Measurements from ENCODE around the gene CDK17.
"Not testable (repeated sequence)": the region's sequence is repeated elsewhere in the genome, so short reads cannot be mapped to it uniquely, and the experiment has no call there.

Gene CDK17

DNA sequence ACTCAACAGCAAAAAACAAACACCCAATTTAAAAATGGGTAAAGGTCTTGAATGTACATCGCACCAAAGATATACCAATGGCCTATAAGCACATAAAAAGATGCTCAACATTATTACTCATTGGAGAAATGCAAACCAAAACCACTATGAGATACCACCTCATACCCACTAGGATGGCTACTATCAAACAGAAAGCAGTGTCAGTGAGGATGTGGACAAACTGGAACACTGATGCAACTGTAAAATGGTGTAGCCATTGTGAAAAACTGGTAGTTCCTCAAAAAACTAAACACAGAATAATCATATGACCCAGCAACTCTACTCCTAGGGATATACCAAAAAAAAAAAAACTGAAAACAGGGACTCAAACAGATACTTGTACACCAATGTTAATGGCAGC lies 49.3 kb downstream of the CDK17 start:
- peak; percentile 14 for DNase-seq

DNA sequence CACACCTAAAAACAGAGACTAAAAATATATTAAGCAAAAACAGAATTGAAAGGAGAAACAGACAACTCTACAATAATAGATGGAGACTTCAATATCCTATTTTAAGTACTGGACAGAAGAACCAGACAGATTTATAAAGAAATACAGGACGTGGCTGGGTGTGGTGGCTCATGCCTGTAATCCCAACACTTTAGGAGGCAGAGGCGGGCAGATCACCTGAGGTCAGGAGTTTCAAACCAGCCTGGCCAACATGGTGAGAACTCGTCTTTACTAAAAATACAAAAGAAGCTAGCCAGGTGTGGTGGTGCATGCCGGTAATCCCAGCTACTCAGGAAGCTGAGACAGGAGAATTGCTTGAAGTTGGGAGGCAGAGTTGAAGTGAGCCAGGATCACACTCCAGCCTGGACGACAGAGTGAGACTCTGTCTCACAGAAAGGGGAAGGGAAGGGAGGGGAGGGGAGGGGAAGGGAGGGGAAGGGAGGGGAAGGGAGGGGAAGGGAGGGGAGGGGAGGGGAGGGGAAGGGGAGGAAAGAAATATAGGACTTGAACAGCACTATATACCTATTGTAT lies 53.0 kb downstream of the CDK17 start:
- DNase-seq: no peak

DNA sequence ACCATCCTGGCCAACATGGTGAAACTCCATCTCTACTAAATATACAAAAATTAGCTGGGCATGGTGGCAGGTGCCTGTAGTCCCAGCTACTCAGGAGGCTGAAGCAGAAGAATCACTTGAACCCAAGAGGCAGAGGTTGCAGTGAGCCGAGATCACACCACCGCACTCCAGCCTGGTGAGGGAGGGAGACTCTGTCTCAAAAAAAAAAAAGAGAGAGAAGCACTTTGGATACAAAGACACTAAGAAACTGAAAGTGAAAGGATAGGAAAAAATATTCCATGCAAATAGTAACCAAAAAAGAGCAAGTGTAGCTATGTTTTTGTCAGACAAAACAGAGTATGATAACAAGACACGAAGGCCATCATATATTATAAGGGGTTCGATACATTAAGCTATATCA lies 53.5 kb downstream of the CDK17 start:
- not testable (repeated sequence) for DNase-seq

DNA sequence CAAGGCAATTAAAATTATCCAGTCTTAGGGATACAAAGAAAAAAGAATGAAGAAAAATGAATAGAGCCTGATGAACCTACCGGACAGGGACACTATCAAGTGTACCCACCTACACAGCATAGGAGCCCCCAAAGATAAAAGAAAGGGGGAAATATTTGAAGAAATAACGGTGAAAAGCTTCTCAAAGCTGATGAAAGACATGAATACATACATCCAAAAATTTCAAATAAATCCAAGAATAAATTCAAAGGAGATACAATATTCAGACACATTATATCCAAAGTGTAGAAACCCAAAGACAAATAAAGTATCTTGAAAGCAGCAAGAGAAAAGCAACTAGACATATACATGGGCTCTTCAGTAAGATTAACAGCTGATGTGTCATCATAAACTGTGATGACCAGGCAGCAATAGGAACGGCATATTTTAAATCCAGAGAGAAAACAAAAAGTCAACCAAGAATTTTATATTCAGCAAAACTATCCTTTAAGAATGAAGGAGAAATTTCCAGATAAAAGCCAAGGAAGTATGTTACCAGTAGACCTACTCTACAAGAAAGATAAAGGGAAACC lies 56.0 kb downstream of the CDK17 start:
- DNase-seq: no peak

DNA sequence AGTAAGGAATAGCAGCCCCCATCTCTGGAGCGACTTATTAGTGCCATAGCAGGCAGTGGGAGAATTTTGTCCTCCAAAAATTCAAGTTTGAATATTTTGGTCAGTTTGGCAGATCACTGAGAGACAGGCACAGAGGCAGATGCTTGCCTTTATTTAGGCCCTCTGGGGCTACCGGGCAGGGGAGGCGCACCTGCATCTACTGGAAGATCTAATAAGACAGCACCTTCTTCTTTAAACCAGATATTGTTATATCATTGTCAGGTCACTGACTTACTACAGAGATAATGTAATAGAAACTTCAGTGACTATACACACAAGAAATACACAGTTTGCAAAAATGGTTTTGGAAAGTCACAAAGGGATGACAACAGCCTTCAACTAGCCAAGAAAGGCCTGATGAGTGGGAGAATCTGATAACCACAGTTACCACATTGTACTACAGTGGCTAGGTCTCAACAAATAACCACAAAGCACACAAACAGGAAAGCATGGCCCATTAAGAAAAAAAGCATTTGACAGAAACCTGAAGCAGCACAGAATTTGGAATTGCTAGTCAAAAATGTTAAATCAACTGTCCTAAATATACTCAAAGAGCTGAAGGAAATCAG lies 56.8 kb downstream of the CDK17 start:
- DNase-seq: peak; percentile 51

DNA sequence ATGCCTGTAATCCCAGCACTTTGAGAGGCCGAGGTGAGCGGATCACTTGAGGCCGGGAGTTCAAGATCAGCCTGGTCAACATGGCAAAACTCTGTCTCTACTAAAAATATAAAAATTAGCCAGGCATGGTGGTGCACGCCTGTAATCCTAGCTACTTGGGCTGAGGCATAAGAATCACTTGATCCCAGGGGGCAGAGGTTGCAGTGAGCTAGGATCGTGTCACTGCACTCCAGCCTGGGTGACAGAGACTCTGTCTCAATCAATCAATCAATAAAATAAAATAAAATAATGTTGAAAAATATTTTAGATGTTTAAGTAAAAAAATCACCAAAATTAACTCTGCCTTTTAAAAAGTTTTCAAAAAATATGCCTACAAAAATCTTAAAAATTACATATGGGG lies 60.6 kb downstream of the CDK17 start:
- not testable (repeated sequence) for DNase-seq

DNA sequence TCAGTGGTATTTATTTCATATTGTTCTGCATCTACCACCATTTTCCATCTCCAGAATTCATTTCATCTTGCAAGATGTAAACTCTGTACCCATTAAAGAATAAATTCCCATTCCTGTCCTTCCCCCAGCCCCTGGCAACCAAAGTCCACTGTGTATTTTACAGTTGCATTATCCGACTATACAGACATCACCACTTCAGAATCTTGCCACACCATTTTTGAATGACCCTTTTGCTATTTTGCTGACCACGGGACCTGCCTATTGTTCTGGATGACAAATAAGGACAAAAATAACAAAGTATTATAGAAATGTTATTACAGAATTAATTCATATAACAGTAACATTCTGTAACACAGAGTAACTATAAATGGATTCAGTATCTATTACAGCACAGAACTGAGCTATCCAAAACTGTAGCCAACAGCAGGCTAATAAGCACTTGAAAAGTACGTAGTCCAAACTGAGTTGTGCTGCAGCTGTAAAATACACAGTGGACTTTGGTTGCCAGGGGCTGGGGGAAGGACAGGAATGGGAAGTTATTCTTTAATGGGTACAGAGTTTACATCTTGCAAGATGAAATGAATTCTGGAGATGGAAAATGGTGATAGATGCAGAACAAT lies 61.3 kb downstream of the CDK17 start:
- no peak for DNase-seq

DNA sequence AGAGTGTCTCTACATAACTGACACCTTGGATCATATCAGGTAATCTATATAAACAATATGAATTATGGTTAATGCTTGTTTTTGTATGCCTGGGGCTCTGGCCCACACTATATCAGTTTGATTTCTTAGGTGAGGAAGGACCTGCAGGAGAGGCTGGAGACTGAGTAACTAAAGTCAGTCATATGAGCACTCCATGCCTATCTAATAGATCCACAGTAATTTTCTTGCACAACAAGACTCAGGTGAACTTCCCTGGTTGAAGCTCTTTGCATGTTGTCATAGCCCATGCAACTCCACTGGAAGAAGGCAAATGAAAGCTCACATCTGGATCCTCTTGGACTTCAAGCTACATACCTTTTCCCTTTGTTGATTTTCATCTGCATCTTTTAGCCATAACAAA lies 62.3 kb downstream of the CDK17 start:
- no peak for DNase-seq

DNA sequence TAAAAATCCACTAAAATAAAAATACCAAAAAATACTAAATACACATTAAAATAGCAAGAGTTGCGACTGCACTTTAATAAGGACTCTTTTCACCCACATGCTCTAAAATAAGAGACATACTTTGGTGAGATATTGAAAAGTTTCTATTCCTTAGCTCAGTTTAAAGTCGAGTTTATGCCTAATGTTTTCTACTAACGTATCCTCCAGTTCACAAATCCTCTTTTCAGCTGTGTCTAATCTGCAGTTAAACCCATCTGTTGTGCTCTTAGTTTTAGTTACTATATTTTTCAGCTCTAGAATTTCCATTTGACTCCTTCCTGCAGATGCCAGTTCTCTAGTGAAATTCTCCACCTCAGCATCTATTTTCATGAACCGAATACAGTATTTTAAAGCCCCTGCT lies 63.8 kb downstream of the CDK17 start:
- DNase-seq: no peak

DNA sequence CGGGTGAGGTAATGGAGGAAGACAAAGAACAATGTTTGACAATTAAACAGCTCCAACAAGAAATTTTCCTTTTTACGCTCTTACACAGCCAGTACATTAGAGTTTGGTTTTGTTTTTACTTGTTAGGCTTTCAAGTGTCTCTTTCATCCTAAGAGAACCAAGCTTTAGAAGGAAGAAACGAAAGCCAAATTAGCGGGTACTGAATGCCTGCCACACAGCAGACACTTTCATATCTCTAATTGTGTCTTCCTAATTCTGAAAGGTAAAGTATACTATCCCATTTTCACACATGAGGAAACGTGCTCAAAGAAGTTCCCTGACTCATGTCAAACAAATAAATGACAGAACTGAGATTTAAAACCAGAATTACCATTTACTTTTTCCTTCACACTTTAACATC lies 65.0 kb downstream of the CDK17 start:
- DNase-seq: no peak

DNA sequence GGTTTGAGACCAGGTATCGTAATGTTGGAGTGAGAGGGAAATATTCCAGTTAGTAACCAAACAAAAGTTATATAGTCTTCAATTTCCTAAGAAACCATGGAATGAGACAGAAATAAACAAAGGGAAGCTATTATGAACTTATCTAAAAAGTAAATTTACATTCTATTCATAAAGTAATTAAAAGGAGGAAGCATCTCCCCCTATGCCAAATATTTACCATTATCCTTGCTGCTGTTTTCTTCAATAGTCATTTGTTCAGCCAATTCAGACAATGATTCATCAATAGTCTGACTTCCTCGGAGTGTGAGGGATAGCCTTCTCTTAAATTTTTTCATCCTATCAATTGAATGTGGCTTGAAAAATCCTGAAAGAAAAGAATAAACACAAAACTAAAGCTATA lies 65.7 kb downstream of the CDK17 start:
- no peak for DNase-seq

DNA sequence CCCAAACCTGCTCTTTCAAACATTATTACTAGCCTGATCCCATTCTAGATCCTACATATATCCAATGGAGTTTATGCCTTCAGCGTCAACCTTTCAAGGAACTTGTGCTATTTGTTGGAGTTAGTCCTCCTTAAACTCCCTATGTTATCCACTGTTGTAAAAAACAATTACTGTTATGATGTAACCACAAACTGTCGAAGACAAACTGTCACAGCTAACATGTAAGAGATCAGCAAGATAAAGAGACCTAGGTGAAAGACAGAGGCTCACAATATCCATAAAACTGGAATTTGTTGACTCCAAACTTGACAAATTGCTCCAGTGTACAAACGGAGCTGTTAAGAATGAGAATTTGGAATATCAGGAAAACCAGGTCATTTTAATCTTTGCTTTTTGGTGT lies 70.7 kb downstream of the CDK17 start:
- DNase-seq: no peak

DNA sequence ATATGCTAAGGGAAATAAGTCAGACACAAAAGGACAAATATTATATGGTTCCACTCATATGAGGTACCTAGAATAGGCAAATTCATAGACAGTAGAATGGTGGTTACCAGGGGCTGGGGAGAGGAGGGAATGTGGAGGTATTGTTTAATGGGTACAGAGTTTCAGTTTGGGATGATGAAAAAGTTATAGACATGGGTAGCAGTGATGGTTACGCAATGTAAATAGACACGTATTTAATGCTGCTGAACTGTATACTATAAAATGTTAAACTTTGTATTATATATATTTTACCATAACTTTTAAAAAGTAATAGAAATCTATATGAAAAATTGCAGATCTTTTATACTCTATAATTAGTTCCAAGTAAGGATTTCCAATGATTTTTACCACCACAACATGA lies 71.2 kb downstream of the CDK17 start:
- DNase-seq: no peak

DNA sequence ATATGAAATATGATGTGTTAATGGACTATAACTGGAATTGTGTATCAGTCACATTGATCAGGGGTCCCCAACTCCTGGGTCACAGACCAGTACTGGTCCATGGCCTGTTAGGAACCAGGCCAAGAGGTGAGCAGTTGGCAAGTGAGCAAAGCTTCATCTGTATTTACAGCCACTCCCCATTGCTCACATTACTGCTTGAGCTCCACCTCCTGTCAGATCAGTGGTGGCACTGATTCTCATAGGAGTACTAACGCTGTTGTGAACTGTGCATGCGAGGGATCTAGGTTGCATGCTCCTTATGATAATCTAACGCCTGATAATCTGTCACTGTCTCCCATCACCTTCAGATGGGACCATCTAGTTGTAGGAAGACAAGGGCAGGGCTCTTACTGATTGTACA lies 72.3 kb downstream of the CDK17 start:
- peak; percentile 14 for DNase-seq

DNA sequence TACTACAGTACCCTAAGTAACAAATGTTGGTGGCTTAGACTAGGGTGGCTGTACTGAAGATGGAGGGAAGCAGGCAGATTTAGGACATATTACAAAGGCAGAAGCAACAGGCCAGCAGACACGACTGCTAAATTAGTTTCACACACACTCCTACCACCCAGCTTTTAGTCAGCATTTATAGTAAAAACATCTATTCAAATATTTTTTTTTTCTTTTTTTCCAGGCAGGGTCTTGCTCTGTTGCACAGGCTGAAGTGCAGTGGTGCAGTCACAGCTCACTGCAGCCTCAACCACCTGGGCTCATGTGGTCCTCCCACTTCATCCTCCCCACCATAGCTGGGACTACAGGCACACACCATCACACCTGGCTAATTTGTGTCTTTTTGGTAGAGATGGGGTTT lies 72.9 kb downstream of the CDK17 start:
- DNase-seq: no peak

DNA sequence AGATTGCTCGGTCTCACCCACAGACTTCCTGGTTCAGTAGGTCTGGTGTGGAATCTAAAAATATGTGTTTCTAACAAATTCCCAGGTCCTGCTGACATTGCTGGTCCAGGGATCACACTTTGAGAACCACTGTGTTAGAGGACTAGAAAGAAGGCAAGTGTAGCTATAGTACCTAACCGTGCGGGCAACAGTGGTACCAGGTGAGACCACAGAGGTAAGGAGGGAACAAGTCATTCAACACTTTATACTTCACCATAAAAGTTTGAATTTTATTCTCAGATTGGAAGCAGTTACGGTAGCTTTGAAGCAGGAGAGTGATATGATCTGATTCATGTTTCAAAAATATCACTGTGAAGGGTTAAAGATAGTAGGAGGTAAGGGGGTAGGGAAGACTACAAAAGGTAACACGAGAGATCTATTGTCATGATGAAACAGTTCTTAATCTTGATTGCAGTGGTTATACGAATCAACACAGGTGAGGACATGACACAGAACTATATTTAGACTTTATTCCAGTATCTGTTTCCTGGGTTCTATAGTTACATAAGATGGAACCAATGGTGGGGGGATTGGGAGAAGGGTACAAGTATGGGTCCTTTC lies 73.5 kb downstream of the CDK17 start:
- no peak for DNase-seq

DNA sequence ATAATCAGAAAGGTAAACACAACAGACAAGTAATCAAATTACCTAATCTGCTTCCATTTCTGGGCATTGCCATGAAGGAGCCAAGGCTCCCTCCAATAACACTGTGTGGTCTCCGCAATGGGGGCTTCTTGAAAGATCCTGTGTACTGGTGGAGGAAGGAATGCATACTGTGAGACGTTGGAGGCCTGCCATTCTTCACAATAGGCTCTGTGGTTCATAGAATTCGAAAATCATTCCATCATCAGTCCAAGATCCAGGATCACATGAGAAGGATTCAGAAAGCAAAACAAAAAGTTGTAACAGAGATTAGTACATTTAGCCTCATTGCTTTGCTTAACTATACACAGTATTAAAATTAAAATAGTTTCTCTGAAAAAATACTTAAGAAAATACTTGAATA lies 76.3 kb downstream of the CDK17 start:
- DNase-seq: no peak

DNA sequence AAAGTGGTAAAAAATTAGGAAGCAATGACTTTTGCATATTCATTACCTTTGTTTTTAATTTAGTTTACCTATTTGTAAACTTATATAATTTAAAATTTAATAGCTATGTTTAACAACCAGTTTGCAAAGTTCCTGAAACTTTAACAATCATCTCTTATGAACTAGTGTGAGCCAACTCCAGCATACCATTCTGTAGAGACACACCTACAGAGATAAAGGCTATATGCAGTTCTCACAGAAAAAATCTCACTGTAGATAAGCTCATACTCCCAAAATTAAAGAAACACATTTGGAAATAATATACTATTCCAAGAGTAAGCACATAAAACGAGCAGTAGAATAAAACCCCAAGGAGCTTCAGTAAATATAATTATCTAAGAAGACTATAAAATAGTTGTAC lies 77.5 kb downstream of the CDK17 start:
- DNase-seq: no peak

DNA sequence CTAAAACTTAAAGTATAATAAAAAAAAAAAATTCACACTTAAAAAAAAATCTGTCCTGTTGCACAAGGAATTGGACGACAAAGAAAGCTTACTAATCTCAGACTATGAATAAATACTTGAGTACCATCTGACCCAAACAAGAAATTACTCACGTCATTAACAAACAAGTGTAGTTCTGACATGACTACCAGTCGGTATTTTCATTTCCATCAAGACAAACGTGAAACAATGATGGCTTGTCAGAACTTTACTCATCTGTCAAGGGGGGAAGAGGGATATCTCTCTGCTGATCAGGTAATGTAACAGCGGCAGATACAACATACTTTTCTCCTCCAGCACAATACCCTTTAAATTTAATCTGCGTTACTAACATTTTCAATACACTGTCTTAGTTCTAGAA lies 78.3 kb downstream of the CDK17 start:
- no peak for DNase-seq

DNA sequence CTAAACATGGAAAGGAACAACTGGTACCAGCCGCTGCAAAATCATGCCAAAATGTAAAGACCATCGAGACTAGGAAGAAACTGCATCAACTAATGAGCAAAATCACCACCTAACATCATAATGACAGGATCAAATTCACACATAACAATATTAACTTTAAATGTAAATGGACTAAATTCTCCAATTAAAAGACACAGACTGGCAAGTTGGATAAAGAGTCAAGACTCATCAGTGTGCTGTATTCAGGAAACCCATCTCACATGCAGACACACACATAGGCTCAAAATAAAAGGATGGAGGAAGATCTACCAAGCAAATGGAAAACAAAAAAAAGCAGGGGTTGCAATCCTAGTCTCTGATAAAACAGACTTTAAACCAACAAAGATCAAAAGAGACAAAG lies 82.4 kb downstream of the CDK17 start:
- not testable (repeated sequence) for DNase-seq

DNA sequence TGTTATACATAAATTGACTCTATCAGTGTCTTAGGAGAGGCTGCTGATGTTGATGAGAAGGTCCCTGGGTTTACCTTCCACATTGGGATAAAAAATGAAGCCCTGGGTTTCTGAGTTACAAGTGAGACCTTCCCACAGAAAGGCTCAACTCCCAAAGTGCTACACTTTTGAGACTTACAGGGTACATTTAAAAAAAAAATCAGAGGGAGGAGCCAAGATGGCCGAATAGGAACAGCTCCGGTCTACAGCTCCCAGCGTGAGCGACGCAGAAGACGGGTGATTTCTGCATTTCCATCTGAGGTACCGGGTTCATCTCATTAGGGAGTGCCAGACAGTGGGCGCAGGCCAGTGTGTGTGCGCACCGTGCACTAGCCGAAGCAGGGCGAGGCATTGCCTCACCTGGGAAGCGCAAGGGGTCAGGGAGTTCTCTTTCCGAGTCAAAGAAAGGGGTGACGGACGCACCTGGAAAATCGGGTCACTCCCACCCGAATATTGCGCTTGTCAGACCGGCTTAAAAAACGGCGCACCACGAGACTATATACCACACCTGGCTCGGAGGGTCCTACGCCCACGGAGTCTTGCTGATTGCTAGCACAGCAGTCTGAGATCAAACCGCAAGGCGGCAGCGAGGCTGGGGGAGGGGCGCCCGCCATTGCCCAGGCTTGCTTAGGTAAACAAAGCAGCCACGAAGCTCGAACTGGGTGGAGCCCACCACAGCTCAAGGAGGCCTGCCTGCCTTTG lies 84.3 kb downstream of the CDK17 start:
- peak; percentile 48 for DNase-seq

DNA sequence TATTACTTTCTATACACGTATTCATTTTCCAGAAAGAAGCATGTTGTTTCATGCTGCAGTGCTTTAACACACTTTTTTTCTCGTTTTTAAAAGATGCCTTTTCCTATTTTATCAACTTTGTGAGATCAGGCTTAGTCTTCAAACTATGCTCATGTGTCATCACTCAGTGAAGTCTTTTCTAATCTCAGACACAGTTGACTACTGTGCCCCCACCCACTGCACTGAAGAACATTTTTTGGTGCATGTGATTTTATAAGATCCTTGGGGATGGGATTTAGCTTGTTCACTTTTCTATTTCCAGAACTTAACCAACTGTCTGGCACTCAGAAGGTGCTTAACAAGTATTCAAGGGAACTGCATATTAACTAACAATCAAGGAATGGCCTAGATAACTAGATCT lies 85.5 kb downstream of the CDK17 start:
- no peak for DNase-seq

DNA sequence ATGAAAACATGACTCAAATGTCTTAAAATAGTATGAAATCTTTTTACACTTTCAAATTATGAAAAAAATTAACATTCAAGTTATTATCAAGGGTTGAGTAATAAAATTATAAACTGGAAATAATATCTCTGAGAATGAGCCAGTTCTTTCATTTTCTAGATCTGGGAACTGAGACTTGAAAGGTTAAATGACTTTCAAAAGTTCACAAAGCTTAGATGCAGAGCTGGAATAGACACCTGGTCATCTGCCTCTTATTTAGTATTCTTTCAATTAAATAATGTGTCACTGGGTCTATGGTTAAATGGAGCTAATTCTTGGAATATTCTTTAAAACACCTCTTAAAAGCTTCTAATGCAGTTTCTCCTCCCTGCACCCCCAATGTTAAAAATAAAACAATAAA lies 86.6 kb downstream of the CDK17 start:
- no peak for DNase-seq

Measured in CD4-positive, alpha-beta T cell treated with Interleukin-21 for 1 hour (primary cell).